ENCODE results near the gene EPHB2.

- TF ChIP-seq KDM5A (IDR thresholded peaks at IDR 0.05; ENCODE audit: borderline replicate concordance, low read length) (no peak), ATF1 (CRISPR knock-in tag; IDR thresholded peaks at IDR 0.05) (no peak), STAT5B (CRISPR knock-in tag; IDR thresholded peaks at IDR 0.05) (no peak), MXD1 (CRISPR knock-in tag; IDR thresholded peaks at IDR 0.05) (no peak), HNRNPH1 (optimal IDR thresholded peaks at IDR 0.05; ENCODE audit: low read depth, low read length) (no peak), ZNF496 (CRISPR knock-in tag; IDR thresholded peaks at IDR 0.05; ENCODE audit: insufficient replicate concordance) (no peak), EP300 (IDR thresholded peaks at IDR 0.05; ENCODE audit: low read depth in 2 of 2, low read length in 2 of 2) (no peak), EP300 (CRISPR knock-in tag; IDR thresholded peaks at IDR 0.05; ENCODE audit: borderline replicate concordance) (no peak), HOXA3 (CRISPR knock-in tag; IDR thresholded peaks at IDR 0.05) (no peak), KLF13 (CRISPR knock-in tag; IDR thresholded peaks at IDR 0.05) (no peak), CTCF (CRISPR knock-in tag; IDR thresholded peaks at IDR 0.05) (no peak), FOXA3 (CRISPR knock-in tag; IDR thresholded peaks at IDR 0.05) (no peak)
These were observed 18.7 kb downstream of the EPHB2 start for GRCh38 chr1:22729400-22729773.

Data from HepG2 (cell line).